ENCODE data around the gene LAMA2. TPM values are rescaled to one million over a fixed set of nuclear protein-coding genes. Genes with fewer than 3 reads are reported as not detected.

The LAMA2 gene
- total RNA-seq, 1 donor from 2014 or later = 1.9 TPM

- Mint-ChIP-seq H3K36me3 (ENCODE audit: low read depth) (no peaks in the 10 kb centered on the region), H3K9me3 (ENCODE audit: low read depth) (no peaks in the 10 kb centered on the region), H3K27ac (ENCODE audit: unreplicated experiment) (no peak overlapping the region), H3K27me3 (ENCODE audit: low read depth) (peaks cover 28% of the 10 kb centered on the region), H3K4me3 (ENCODE audit: unreplicated experiment) (no peak overlapping the region), H3K4me1 (ENCODE audit: low read depth) (no peaks in the 10 kb centered on the region)
- no peak for DNase-seq (ENCODE audit: low spot score)
- no peak for TF ChIP-seq CTCF (IDR thresholded peaks at IDR 0.05)
Measured at GRCh38 chr6:129279343-129280292, 396.7 kb downstream of the LAMA2 start.

- DNase-seq (ENCODE audit: low spot score) = no peak
- H3K4me3 Mint-ChIP-seq (ENCODE audit: unreplicated experiment) = no peak overlapping the region
- H3K36me3 Mint-ChIP-seq (ENCODE audit: low read depth) = no peaks in the 10 kb centered on the region
- peaks cover 28% of the 10 kb centered on the region for H3K27me3 Mint-ChIP-seq (ENCODE audit: low read depth)
- no peaks in the 10 kb centered on the region for H3K4me1 Mint-ChIP-seq (ENCODE audit: low read depth)
- TF ChIP-seq CTCF (IDR thresholded peaks at IDR 0.05) = no peak
- H3K9me3 Mint-ChIP-seq (ENCODE audit: low read depth) = no peaks in the 10 kb centered on the region
- no peak overlapping the region for H3K27ac Mint-ChIP-seq (ENCODE audit: unreplicated experiment)
Measured at GRCh38 chr6:129280293-129280644, 397.3 kb downstream of the LAMA2 start.

- no peaks in the 10 kb centered on the region for H3K36me3 Mint-ChIP-seq (ENCODE audit: low read depth)
- H3K27me3 Mint-ChIP-seq (ENCODE audit: low read depth) = peaks cover 27% of the 10 kb centered on the region
- no peak for DNase-seq (ENCODE audit: low spot score)
- no peaks in the 10 kb centered on the region for H3K4me1 Mint-ChIP-seq (ENCODE audit: low read depth)
- H3K27ac Mint-ChIP-seq (ENCODE audit: unreplicated experiment) = no peak overlapping the region
- H3K4me3 Mint-ChIP-seq (ENCODE audit: unreplicated experiment) = no peak overlapping the region
- no peak for TF ChIP-seq CTCF (IDR thresholded peaks at IDR 0.05)
- no peaks in the 10 kb centered on the region for H3K9me3 Mint-ChIP-seq (ENCODE audit: low read depth)
Measured at GRCh38 chr6:129280749-129281148, 397.8 kb downstream of the LAMA2 start.

- no peak for TF ChIP-seq CTCF (IDR thresholded peaks at IDR 0.05)
- Mint-ChIP-seq H3K4me3 (ENCODE audit: unreplicated experiment) (no peak overlapping the region), H3K27ac (ENCODE audit: unreplicated experiment) (no peak overlapping the region), H3K36me3 (ENCODE audit: low read depth) (no peaks in the 10 kb centered on the region), H3K4me1 (ENCODE audit: low read depth) (no peaks in the 10 kb centered on the region), H3K27me3 (ENCODE audit: low read depth) (peaks cover 24% of the 10 kb centered on the region), H3K9me3 (ENCODE audit: low read depth) (no peaks in the 10 kb centered on the region)
- no peak for DNase-seq (ENCODE audit: low spot score)
Measured at GRCh38 chr6:129281168-129281796, 398.3 kb downstream of the LAMA2 start.

- TF ChIP-seq CTCF (IDR thresholded peaks at IDR 0.05) = no peak
Measured at GRCh38 chr6:129282019-129282418, 399.1 kb downstream of the LAMA2 start.

More at GRCh38 chr6:129282019-129282418, 399.1 kb downstream of the LAMA2 start:
- Mint-ChIP-seq H3K27ac (ENCODE audit: unreplicated experiment) (no peak overlapping the region), H3K36me3 (ENCODE audit: low read depth) (no peaks in the 10 kb centered on the region), H3K4me1 (ENCODE audit: low read depth) (no peaks in the 10 kb centered on the region), H3K27me3 (ENCODE audit: low read depth) (peaks cover 22% of the 10 kb centered on the region), H3K9me3 (ENCODE audit: low read depth) (no peaks in the 10 kb centered on the region), H3K4me3 (ENCODE audit: unreplicated experiment) (no peak overlapping the region)
- no peak for DNase-seq (ENCODE audit: low spot score)

Measured in chondrocyte (in vitro differentiated cells).